ENCODE measurements around the gene KCNK7. TPM values are rescaled to one million over a fixed set of nuclear protein-coding genes. Genes with fewer than 3 reads are reported as not detected.

The KCNK7 gene
- total RNA-seq, 1 donor, result not detected

- Histone ChIP-seq H3K27me3 (ENCODE audit: insufficient read depth, low read length) (no peaks in the 10 kb centered on the region), H3K4me1 (ENCODE audit: insufficient read depth, low read length) (peaks cover 49% of the 10 kb centered on the region), H3K36me3 (ENCODE audit: insufficient read depth, low read length) (no peaks in the 10 kb centered on the region), H2AFZ (ENCODE audit: low read length) (no peak overlapping the region), H3K79me2 (ENCODE audit: insufficient read depth, low read length) (peaks cover 9% of the 10 kb centered on the region), H3K4me3 (ENCODE audit: insufficient read depth, low read length) (no peak overlapping the region), H4K20me1 (ENCODE audit: insufficient read depth, low read length) (no peaks in the 10 kb centered on the region), H3K4me2 (ENCODE audit: insufficient read depth, low read length) (no peak overlapping the region), H3K9me3 (ENCODE audit: low read depth, low read length) (no peaks in the 10 kb centered on the region), H3K27ac (ENCODE audit: low read depth, low read length) (no peak overlapping the region)
- DNase-seq (ENCODE audit: insufficient read length, low spot score, missing footprints), result no peak
- TF ChIP-seq CTCF (IDR thresholded peaks at IDR 0.05; ENCODE audit: extremely low read depth, low read depth, low read length), result no peak
Observed at GRCh38 chr11:65562788-65563187, 32.8 kb downstream of the KCNK7 start.

GRCh38 chr11:65562020-65562419, 33.6 kb downstream of the KCNK7 start:
- Histone ChIP-seq H3K27me3 (ENCODE audit: insufficient read depth, low read length) (no peaks in the 10 kb centered on the region), H3K4me1 (ENCODE audit: insufficient read depth, low read length) (peaks cover 49% of the 10 kb centered on the region), H2AFZ (ENCODE audit: low read length) (no peak overlapping the region), H3K4me3 (ENCODE audit: insufficient read depth, low read length) (no peak overlapping the region), H3K36me3 (ENCODE audit: insufficient read depth, low read length) (no peaks in the 10 kb centered on the region), H3K9me3 (ENCODE audit: low read depth, low read length) (no peaks in the 10 kb centered on the region), H3K4me2 (ENCODE audit: insufficient read depth, low read length) (no peak overlapping the region), H3K79me2 (ENCODE audit: insufficient read depth, low read length) (peaks cover 12% of the 10 kb centered on the region), H4K20me1 (ENCODE audit: insufficient read depth, low read length) (no peaks in the 10 kb centered on the region), H3K27ac (ENCODE audit: low read depth, low read length) (no peak overlapping the region)
- no peak for DNase-seq (ENCODE audit: insufficient read length, low spot score, missing footprints)
- TF ChIP-seq CTCF (IDR thresholded peaks at IDR 0.05; ENCODE audit: extremely low read depth, low read depth, low read length), result no peak

- no peak for TF ChIP-seq CTCF (IDR thresholded peaks at IDR 0.05; ENCODE audit: extremely low read depth, low read depth, low read length)
- peaks cover 53% of the 10 kb centered on the region for H3K4me1 ChIP-seq (ENCODE audit: insufficient read depth, low read length)
Observed at GRCh38 chr11:65560555-65561418, 34.8 kb downstream of the KCNK7 start.

GRCh38 chr11:65559951-65560537, 35.6 kb downstream of the KCNK7 start:
- H3K9me3 ChIP-seq (ENCODE audit: low read depth, low read length), result no peaks in the 10 kb centered on the region
- H3K27me3 ChIP-seq (ENCODE audit: insufficient read depth, low read length), result no peaks in the 10 kb centered on the region
- peaks cover 10% of the 10 kb centered on the region for H4K20me1 ChIP-seq (ENCODE audit: insufficient read depth, low read length)
- H3K36me3 ChIP-seq (ENCODE audit: insufficient read depth, low read length), result no peaks in the 10 kb centered on the region
- H2AFZ ChIP-seq (ENCODE audit: low read length), result no peak overlapping the region
- H3K4me2 ChIP-seq (ENCODE audit: insufficient read depth, low read length), result peak overlapping the region; percentile 47
- H3K4me1 ChIP-seq (ENCODE audit: insufficient read depth, low read length), result peaks cover 54% of the 10 kb centered on the region
- peak overlapping the region; percentile 86 for H3K27ac ChIP-seq (ENCODE audit: low read depth, low read length)
- H3K79me2 ChIP-seq (ENCODE audit: insufficient read depth, low read length), result peaks cover 24% of the 10 kb centered on the region
- no peak overlapping the region for H3K4me3 ChIP-seq (ENCODE audit: insufficient read depth, low read length)
- no peak for TF ChIP-seq CTCF (IDR thresholded peaks at IDR 0.05; ENCODE audit: extremely low read depth, low read depth, low read length)
- DNase-seq (ENCODE audit: insufficient read length, low spot score, missing footprints), result peak; percentile 96

More at GRCh38 chr11:65560555-65561418, 34.8 kb downstream of the KCNK7 start:
- H4K20me1 ChIP-seq (ENCODE audit: insufficient read depth, low read length), result peaks cover 3% of the 10 kb centered on the region
- peak overlapping the region; percentile 47 for H3K4me2 ChIP-seq (ENCODE audit: insufficient read depth, low read length)
- no peak overlapping the region for H3K4me3 ChIP-seq (ENCODE audit: insufficient read depth, low read length)
- H2AFZ ChIP-seq (ENCODE audit: low read length), result peak overlapping the region; percentile 77
- H3K27me3 ChIP-seq (ENCODE audit: insufficient read depth, low read length), result no peaks in the 10 kb centered on the region
- DNase-seq (ENCODE audit: insufficient read length, low spot score, missing footprints), result peak; percentile 94
- H3K36me3 ChIP-seq (ENCODE audit: insufficient read depth, low read length), result no peaks in the 10 kb centered on the region
- H3K9me3 ChIP-seq (ENCODE audit: low read depth, low read length), result no peaks in the 10 kb centered on the region
- peaks cover 17% of the 10 kb centered on the region for H3K79me2 ChIP-seq (ENCODE audit: insufficient read depth, low read length)
- H3K27ac ChIP-seq (ENCODE audit: low read depth, low read length), result peak overlapping the region; percentile 86
